Hepatocyte (in vitro differentiated cells): ENCODE data around the gene HOXC9.

Experiments used
- CTCF ChIP-seq: fragments of 200-600 bp; sonication (generic); IDR thresholded peaks from 2 replicates; pipeline ENCODE4 v1.5.1; 2016; ENCODE audit warnings: antibody characterized with exemption, mild to moderate bottlenecking; ENCODE audit not compliant: poor library complexity
- EZH2 ChIP-seq: fragments of 200-600 bp; sonication (generic); IDR thresholded peaks from 2 replicates; pipeline ENCODE4 v1.6.1; 2016; ENCODE audit warnings: antibody characterized with exemption, mild to moderate bottlenecking, borderline replicate concordance
- EZH2phosphoT487 ChIP-seq: fragments of 200-600 bp; sonication (generic); IDR thresholded peaks from one replicate; pipeline ENCODE4 v1.6.1; 2018; ENCODE audit warnings: antibody characterized with exemption, mild to moderate bottlenecking, low read depth, moderate library complexity; ENCODE audit not compliant: unreplicated experiment, severe bottlenecking

GRCh38 chr12:54021432-54022013 is 21.6 kb downstream of the HOXC9 start:
- TF ChIP-seq CTCF (peak; percentile 21), EZH2 (no peak), EZH2phosphoT487 (no peak)
